Dedifferentiated amniotic fluid mesenchymal stem cell (primary cell): ENCODE measurements around the gene CIITA.
"Not testable (repeated sequence)": the region's sequence is repeated elsewhere in the genome, so short reads cannot be mapped to it uniquely, and the experiment has no call there.

Experiments used
- DNase-seq: peaks from one replicate; pipeline ENCODE4 v3.0.0-alpha.2; 2016; ENCODE audit errors: extremely low spot score

Gene CIITA

DNA sequence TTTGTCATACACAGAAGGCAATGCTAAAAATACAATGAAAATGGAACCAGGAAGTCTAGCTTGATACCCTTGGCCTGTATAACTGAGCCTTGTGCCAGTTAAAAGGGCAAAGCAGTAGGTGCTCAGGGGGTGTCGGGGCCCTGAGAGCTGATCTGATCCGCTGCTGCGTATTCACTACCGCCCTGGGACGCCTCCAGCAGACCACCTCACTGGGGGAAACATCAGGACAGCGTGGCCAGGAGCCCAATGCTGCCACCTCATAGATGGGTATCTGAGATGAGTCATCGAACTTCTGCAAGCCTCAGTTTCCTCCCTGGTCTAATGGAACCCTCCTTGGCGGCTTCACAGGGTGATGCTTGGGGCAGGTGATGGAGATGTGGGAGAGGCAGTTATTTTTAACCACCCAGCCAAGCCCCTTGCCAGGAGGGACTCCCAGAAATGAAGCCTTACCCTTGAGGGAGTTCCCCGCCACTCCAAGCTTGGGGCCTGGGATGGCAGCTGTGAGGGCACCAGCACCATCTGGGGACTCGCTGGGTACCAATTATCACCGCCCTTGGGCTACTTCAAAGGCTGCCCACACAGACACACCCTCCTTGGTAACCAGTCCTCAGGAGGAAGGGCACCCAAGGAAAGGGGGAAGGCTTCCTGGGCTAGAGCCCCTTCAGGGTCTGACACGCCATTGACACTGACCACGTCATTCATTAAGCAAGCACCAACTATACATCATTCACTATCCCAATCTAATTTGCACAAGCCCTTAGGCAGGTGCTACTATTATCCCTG is 57.5 kb downstream of the CIITA start:
- DNase-seq: no peak

DNA sequence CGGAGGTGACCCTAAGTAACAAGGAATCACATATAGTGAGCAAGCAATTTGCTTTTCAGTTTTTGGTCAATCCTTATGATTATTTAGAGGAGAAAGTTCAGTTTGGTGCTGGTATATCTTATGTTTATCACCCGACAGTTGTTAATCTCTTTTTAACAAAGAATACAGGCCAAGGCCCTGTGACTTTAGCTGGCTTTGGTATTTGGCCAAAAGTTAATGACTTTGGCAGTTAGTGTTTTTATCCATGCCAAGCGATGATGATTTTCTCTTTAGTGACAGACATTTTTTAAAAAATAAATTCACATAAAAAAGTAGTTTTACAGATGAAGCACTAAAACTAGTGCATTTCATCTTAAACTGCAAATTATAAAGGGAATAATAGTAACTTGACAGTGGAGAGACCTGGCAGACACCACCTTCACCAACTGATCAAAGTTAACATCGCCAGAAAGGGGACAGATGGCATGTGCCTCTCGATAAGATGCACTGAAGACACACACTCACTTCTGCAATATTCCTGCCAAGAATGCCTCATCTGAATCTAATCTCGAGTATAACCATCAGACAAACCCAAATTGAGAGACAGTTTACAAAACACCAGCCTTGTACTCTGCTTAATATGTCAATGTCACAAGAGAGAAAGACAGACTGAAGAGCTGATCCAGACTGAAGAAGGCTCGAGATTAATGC is 58.4 kb downstream of the CIITA start:
- DNase-seq: no peak

- no peak for DNase-seq
Measured at GRCh38 chr16:10936272-10936984, 59.4 kb downstream of the CIITA start.

GRCh38 chr16:10937068-10937859 is 60.3 kb downstream of the CIITA start:
- DNase-seq: no peak

GRCh38 chr16:10938321-10938720 is 61.3 kb downstream of the CIITA start:
- DNase-seq: no peak

DNA sequence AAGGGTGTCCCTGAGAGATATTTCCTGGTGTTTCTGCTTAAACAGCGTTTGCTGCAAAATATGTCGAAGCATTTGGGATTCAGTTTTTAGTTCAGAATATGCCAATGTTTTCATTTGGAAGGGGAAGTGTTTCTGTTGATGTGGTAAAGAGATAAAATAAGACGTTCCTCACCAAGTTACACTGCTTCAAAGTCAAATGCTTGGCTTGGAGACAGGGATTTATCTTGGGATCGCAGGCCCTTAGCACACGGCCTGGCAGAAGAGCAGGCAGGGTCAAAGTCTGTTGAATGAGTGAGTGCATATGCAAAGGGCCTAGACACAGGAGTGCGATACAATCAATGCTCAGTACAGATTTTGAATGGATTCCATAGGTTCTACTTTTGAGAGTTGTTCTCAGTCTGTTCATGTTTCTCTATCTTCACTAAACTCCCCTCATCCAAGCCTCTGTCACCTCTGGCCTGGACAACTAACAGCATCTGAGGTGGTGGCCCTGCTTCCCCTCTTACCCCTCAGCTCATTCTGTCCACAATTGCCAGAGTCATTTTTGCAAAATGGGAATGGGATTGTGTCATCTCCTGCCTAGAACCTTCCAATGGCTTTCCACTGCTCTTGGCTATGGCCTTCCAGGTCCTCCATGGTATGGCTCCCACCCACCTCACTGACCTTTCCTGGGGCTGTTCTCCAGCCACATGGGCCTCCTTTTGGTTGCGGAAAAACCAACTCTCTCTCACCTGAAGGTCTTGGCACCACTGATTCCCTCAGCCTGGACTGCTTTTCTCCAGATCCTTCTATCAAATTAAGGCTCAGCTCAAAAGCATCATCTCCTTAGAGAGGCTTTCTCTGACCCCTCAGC is 62.0 kb downstream of the CIITA start:
- no peak for DNase-seq

GRCh38 chr16:10939649-10940234 is 62.7 kb downstream of the CIITA start:
- no peak for DNase-seq

- DNase-seq: no peak
Measured at GRCh38 chr16:10940501-10941079, 63.6 kb downstream of the CIITA start.

DNA sequence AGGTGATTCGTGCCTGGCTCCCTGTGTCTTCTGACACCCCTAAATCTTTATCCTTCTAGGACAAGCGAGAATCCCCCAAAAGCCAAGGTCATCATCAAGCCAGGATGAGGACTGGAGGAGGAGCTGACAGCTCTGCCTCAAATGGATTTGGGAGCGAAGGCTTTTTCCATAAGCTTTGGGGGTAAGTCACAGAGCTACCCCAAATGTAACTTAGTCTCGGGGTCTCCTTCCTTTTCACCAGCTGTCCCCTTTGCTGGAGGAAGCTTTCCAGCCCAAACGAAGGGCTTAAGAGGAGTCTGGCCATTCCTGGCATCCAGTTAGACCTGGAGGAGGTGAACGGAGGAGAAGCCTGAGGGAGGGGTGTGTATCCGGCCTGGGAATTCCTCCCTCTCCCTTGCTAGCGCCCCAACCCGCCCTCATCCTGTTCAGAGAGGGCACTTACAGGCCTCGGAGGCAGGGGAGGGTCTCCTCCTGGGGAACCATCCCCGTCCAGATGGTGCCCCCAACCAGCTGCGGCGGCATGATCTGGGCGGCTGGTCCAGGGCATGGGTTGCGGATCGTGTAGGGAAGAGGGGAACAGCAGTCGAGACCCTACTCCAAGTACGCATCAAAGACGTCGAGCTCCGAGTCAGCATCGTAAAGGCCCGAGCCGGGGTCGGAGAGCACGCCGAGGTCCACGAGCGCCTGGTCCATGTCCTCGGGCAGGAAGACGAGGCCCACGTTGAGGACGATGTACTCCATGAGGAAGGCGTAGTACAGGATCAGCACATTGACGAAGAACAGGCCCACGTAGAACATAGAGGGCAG is 64.3 kb downstream of the CIITA start:
- DNase-seq: no peak

GRCh38 chr16:10941935-10942351 is 64.9 kb downstream of the CIITA start:
- not testable (repeated sequence) for DNase-seq

GRCh38 chr16:10942352-10943063 is 65.5 kb downstream of the CIITA start, which contains the start of gene DEXI:
TSS of gene DEXI (minus strand) at chr16:10942468. CDS start at chr16:10942005, 463 bp downstream.
- DNase-seq: peak; percentile 85

- no peak for DNase-seq
Measured at GRCh38 chr16:10943064-10943353, 66.0 kb downstream of the CIITA start.

DNA sequence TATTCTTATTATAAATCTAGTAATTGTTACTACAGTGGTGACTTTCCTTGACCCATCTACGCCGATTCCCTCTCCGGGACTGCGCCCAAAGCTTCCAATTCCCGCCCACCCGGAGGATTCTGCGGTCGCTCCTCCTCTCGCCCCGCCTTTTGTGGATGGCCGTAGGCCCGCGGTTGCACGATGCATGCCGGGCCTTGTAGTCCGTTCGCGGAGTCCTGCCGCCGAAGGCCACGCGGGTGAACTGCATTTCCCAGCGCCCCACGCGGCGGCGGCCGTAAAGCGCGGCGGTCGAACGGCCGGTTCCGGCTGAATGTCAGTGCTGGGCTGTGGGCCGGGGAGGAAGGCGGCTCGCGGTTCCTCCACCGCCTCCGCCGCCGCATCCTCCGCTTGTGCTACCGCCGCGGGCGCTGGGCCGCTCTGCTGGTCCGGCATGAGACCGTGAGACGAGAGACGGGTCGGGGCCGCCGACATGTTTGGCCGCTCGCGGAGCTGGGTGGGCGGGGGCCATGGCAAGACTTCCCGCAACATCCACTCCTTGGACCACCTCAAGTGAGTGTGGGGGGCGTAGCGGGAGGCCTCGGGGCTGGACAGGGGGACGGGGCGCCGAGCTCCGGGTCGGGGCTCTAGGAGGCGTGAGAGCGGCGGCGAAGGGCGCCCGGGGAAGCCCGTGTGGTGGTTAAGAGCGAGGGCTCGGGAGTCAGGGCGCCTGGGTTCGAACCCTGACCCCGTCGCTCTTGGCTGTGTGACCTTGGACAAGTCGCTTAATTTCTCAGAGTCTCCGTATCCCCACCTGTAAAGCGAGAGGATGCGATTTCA is 67.5 kb downstream of the CIITA start, which contains the start of gene CLEC16A:
TSS of gene CLEC16A (plus strand) at position 316 of the 816 bp plus-strand sequence. CDS start at position 470, 154 bp downstream.
- peak; percentile 97 for DNase-seq

DNA sequence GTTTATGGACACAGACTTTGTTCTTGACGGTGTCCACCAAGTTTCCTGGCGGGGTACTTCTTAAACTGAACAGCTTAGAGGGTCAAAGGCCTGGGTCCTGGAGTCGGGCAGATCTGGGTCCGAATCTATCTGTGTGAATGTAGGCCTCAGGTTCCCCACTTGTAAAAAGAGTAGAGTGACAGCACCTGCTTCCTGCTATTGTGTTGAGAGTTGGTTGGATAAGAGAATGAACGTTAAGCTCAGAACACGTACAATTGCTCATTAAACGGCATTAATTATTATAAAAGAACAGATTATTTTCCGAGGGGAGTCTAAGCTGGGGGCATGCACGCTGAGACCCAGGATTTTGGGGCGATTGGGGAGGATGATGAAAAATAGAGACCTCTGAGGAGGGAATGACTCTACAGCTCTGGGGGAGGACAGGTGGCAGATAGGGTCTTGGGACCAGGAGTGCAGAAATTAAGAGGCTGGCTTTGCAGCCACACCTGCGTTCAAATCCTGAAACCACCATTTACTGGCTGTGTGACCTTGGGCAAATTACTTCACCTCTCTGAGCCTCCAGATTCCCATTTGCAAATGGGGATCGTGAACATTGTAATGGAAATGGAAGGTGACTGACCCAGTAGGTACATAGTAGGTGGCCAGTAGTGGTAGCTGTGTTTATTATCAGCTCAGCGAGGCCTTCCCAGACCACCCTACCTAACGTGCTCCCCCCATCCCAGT is 68.2 kb downstream of the CIITA start:
- no peak for DNase-seq

DNA sequence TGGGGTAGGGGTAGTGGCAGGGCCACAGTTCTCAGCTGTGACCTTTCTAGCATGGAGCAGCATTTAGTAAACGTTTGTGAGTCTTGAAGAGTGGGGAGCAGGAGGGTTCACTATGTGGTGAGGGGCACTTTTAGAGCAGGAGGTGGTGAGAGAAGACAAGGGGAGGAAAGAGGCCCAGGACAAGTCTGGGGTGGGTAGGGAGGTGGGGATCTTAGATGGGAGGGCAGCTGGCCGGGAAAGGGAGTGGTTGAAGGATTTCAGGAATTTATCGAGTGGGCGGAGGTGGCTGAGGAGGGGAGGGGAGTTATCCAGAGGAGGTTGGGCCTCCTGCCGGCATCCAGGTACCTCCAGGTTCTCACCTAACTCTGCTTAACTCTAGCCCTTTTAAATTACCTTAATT is 69.3 kb downstream of the CIITA start:
- no peak for DNase-seq

DNA sequence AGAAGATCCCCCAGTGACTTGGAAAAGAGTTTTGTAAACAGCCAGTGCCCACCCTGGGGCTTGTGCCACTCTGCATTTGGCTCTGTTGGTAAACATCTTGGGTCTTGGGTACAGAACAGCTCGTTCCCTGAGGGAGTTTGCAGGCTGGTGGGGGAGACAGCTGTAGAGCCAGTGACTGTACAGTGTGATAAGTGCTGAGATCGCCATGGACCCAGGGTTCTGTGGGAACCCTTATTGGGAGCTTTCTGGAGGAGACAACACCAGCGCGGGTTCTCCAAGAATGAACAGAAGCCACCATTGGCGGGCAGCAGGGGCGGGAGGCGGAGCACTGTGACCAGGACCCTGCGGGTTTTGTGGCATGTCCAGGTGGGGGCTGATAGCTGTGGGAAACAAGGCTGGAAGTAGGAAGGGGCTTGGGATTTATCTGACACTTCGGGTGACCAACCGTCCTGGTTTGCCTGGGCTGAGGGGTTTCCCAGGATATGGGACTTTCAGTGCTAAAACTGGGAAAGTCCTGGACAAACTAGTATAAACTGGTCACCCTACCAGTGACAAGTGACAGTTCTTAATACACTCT is 70.3 kb downstream of the CIITA start:
- no peak for DNase-seq
